GM18508 (cell line): ENCODE data around the gene RASL12.
"Not testable (repeated sequence)": the region's sequence is repeated elsewhere in the genome, so short reads cannot be mapped to it uniquely, and the experiment has no call there.

Experiments used
- ATAC-seq: cut with Tn5 transposase; IDR thresholded peaks from one replicate; pipeline ENCODE4 v1.9.1; 2021; ENCODE audit warnings: moderate number of reproducible peaks; ENCODE audit not compliant: insufficient read depth, unreplicated experiment

RASL12 gene

GRCh38 chr15:65067645-65068402 is at the start of gene RASL12:
Gene RASL12, minus strand, starts transcription at chr15:65067991. Its CDS starts 156 bp downstream, at chr15:65067835.
- no peak for ATAC-seq

DNA sequence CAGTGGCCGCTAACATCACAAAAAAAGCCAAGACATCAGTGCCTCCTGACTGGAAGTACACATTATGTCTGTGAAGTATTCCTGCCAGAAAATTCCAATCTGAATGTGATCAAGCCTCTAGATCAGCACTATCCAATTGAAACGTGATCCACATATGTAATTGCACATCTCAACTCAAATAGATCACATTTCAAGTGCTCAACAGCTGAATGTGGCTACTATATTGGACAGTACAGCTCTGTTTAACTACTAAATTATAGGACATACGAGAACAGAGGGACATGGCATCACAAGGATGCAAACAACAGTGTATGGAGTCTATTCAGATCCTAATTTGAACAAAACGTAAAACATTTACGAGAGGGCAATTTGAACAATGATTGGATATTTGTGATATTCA is 47.8 kb upstream of the RASL12 start:
- no peak for ATAC-seq

- no peak for ATAC-seq
These were observed 47.3 kb upstream of the RASL12 start, which contains the start of gene UBAP1L for GRCh38 chr15:65115086-65115485. Gene UBAP1L, minus strand, starts transcription at chr15:65115200. Its CDS starts 8,985 bp downstream, at chr15:65106215.

GRCh38 chr15:65110676-65111292 is 43.0 kb upstream of the RASL12 start:
- ATAC-seq, result no peak

GRCh38 chr15:65106011-65106590 is 38.3 kb upstream of the RASL12 start:
- no peak for ATAC-seq

DNA sequence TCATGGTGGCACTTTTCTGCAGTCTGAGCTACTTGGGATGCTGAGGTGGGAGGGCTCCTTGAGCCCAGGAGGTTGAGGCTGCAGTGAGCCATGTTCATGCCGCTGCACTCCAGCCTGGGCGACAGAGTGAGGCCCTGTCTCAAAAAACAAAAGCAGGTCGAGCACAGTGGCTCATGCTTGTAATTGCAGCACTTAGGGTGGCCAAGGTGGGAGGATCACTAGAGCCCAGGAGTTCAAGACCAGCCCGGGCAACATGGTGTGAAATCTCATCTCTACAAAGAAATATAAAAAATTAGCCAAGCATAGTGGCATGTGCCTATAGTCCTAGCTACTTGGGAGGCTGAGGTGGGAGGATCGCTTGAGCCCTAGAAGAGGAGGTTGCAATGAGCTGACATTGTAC is 37.2 kb upstream of the RASL12 start:
- no peak for ATAC-seq

DNA sequence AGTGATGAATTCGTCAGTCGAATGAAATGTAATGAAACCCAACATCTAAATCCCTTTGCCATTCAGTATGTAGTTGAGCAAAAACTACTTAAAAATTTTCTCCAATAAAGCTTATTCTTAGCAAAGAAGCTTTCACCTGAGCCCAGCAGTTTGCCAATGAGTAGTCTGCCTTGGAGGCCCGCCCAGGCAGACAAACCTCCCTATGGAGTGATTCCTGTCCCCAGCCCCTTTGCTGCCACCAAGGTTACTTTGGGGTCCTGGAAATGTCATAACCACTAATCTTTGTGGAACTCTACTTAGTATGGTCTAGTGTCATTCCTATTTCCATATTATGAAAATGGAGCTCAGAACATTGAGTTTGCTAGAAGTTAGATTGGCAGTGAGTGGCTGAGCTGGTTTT is 35.1 kb upstream of the RASL12 start:
- ATAC-seq, result no peak

- ATAC-seq, result no peak
These were observed 34.3 kb upstream of the RASL12 start for GRCh38 chr15:65101891-65102708.

GRCh38 chr15:65101411-65101890 is 33.7 kb upstream of the RASL12 start:
- no peak for ATAC-seq

DNA sequence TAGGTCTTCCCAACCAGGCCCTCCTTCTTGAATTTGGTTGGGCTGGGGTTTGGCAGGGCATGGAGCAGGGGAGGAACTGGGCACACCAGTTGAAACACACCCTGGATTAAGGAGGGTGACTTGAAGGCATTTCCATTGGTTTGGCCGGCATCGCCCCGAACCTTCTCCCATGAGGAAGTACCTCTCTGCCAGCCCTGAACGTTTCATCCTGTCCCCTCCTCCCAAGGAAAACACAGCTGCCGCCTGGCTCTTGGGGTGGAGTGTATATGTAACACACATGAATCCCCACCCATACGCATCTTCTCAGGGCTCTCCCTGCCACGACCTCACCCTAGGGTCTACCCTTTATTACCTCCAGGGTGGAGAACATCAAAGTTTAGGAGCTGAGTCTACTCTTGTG is 32.7 kb upstream of the RASL12 start:
- ATAC-seq, result no peak

GRCh38 chr15:65099801-65100200 is 32.0 kb upstream of the RASL12 start:
- not testable (repeated sequence) for ATAC-seq

- ATAC-seq, result no peak
These were observed 31.5 kb upstream of the RASL12 start for GRCh38 chr15:65099336-65099735.

GRCh38 chr15:65097651-65098263 is 30.0 kb upstream of the RASL12 start:
- ATAC-seq, result no peak

DNA sequence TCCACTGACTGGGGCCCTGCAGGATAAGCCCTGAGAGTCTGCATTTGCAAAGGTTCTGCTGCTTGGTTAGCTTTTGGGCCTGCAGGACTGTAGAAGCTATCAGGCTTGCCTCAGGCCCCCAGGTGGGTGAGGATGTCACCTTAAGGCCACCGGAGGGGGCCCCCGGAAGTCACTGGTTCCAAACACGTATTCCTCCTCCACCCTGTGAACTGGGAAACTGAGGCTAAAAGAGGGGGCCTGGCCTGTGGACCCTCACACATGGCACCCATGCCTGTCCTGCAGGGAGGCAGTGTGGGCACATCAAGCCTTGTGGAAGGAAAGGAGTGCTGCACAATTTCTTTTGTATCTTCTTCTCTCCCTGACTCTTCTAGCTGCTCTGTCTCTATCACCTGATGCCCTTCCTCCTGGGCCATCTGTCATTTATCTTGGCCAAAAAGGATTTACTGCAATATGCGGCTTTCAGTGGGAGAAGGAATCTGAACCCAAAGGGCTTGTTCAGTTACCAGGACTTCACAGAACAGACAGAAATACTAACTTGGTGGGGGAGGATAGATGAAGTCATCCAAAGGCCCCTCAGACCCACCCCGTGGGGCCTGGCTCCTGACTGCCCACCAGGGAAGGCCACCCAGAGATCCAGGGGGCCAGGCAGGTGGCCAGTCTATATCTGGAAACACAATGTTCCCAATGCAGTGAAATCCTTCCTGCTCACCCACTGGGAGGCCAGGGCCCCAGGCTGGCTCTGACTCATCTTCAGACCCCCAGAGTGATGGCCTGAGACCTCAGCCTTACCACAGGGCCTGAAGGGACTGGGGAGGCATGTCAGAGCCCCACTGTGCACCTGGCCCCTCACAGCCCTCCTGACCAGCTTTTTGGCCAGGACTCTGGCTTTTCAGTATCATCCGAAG is 28.9 kb upstream of the RASL12 start:
- no peak for ATAC-seq

- ATAC-seq, result no peak
These were observed 27.9 kb upstream of the RASL12 start for GRCh38 chr15:65095747-65096104.

- ATAC-seq, result no peak
These were observed 27.4 kb upstream of the RASL12 start for GRCh38 chr15:65095011-65095746.

GRCh38 chr15:65094294-65094995 is 26.7 kb upstream of the RASL12 start:
- no peak for ATAC-seq

DNA sequence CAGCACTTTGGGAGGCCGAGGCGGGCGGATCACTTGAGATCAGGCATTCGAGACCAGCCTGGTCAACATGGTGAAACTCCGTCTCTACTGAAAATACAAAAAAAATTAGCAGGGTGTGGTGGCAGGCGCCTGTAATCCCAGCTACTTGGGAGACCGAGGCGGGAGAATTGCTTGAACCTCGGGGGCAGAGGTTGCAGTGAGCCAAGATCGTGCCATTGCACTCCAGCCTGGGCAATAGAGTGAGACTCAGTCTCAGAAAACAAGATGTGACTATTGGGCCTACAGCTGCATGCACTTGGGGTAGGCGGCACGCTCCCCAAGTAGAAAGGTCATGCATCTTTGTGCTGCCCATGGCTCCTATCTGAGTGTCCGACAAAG is 26.0 kb upstream of the RASL12 start:
- ATAC-seq, result not testable (repeated sequence)
